ENCODE measurements around the gene LRRC18. TPM values are rescaled to one million over a fixed set of nuclear protein-coding genes. Genes with fewer than 3 reads are reported as not detected.

The LRRC18 gene
- polyA plus RNA-seq, 1 experiment = not detected

DNA sequence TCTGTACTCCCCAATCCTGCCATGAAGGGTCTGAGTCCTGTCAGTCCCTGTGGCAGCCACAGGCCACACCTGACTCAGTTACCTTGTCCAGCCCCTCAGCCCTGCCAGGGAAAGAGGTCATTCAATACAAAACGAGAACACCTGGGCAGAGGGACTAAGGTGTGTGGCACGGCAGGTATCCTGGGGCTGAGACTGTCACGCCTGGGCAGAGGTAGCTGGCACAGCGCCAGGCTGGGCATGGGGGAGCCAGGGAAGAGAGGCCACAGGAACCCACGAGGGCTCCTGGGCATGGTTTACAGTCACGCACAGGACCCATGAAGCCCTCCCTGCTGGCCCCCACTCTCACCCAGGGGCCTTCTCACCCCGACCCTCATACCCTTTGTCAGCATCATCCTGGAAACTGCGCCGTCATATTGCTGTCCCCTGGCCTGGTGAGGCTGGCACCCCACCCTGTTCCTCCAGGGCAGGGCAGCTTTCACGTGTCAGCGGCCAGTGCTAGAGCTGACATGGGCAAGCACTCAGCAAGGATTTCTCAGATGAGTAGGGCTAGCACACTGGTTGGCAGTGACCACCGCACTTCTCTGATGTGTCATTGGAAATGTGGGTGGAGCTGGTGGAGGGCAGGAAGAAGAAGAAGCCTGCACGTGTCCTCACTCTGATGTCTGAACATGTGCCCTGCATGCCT lies 42.7 kb downstream of the LRRC18 start:
- POLR2A ChIA-PET = no interaction called here

DNA sequence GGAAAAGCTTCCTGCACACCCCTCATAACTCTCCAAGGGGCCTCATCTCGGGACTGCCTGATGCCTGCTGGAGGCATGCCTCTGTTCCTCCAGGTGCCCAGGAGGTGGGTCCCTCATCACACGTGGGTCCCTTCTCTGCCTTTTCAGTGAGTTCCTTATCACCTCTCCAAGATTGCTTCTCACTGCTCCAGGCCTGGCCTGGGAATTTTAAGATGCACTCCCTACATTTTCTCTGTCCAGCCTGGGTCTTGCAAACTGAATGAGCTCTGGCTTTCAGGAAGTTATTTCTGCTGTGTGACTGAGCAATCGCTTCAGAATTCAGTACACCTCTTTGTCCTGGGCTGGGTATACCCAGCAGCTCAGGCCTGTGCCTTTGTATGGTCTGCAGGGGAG lies 43.8 kb downstream of the LRRC18 start:
- CTCF ChIA-PET = no interaction called here
- DNase-seq (ENCODE audit: low read depth, low spot score) = no peak
- TF ChIP-seq, protein P1, sequence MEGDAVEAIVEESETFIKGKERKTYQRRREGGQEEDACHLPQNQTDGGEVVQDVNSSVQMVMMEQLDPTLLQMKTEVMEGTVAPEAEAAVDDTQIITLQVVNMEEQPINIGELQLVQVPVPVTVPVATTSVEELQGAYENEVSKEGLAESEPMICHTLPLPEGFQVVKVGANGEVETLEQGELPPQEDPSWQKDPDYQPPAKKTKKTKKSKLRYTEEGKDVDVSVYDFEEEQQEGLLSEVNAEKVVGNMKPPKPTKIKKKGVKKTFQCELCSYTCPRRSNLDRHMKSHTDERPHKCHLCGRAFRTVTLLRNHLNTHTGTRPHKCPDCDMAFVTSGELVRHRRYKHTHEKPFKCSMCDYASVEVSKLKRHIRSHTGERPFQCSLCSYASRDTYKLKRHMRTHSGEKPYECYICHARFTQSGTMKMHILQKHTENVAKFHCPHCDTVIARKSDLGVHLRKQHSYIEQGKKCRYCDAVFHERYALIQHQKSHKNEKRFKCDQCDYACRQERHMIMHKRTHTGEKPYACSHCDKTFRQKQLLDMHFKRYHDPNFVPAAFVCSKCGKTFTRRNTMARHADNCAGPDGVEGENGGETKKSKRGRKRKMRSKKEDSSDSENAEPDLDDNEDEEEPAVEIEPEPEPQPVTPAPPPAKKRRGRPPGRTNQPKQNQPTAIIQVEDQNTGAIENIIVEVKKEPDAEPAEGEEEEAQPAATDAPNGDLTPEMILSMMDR (IDR thresholded peaks at IDR 0.05; ENCODE audit: low read depth, low read length) = no peak
- Histone ChIP-seq H3K4me3 (ENCODE audit: low read depth, low read length) (no peak overlapping the region), H3K27ac (ENCODE audit: low read depth, low read length) (no peak overlapping the region), H3K9me3 (ENCODE audit: control insufficient read depth, insufficient read depth, low read length) (no peaks in the 10 kb centered on the region), H3K27me3 (ENCODE audit: control insufficient read depth, insufficient read depth, low read length) (peaks cover 3% of the 10 kb centered on the region)
- POLR2A ChIA-PET = no interaction called here

More for the DNA sequence above, 42.7 kb downstream of the LRRC18 start:
- DNase-seq (ENCODE audit: low read depth, low spot score) = no peak
- no peak overlapping the region for H3K4me3 ChIP-seq (ENCODE audit: low read depth, low read length)
- no peaks in the 10 kb centered on the region for H3K9me3 ChIP-seq (ENCODE audit: control insufficient read depth, insufficient read depth, low read length)
- no peak overlapping the region for H3K27ac ChIP-seq (ENCODE audit: low read depth, low read length)
- TF ChIP-seq, protein P1 (IDR thresholded peaks at IDR 0.05; ENCODE audit: low read depth, low read length) = no peak
- H3K27me3 ChIP-seq (ENCODE audit: control insufficient read depth, insufficient read depth, low read length) = peaks cover 3% of the 10 kb centered on the region
- CTCF ChIA-PET = no interaction called here

DNA sequence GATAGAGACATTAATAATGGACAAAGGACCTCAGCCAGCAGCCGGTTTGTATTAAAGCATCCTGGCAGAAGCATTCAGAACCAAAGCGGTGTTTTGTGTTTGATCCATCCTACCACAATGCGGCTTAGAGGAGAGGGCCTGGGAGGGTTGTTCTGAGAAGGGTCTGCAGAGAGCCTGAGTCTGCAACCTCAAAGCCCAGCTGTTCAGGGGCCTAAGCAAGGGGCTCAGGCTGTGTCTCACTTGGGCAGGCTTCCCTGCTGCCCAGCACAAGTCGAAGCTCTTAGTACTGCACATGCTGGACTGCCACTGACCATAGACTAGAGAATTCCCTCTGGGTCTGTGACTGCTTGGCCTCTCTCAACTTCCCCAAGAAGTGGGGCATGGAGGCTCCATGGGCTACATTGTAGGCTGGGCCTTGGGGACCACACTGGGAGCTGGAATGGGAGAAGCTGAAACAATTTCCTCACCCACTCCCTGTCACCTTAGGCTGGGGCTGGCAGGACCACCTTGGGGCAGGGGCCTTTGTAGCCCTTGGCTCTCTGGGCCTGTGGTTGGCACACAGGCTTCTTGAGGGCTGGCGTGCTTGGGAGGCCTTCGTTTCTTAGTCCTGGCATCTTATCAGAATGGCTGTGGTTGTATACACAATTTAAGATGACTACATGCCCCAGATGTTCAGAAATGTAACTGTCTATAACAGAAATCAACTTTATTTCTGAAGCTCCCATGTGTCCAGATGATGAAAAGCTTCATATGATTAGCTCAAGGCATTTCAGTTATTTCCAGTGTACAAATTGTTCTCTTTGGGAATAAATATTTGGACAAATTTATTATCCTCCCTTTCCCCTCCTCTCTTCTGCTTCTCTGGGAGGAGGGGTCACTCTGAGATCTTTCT lies 44.5 kb downstream of the LRRC18 start:
- no peak overlapping the region for H3K27ac ChIP-seq (ENCODE audit: low read depth, low read length)
- no peaks in the 10 kb centered on the region for H3K9me3 ChIP-seq (ENCODE audit: control insufficient read depth, insufficient read depth, low read length)
- H3K4me3 ChIP-seq (ENCODE audit: low read depth, low read length) = no peak overlapping the region
- CTCF ChIA-PET = no interaction called here
- POLR2A ChIA-PET = no interaction called here
- TF ChIP-seq, protein P1 (IDR thresholded peaks at IDR 0.05; ENCODE audit: low read depth, low read length) = no peak
- no peak for DNase-seq (ENCODE audit: low read depth, low spot score)
- peaks cover 3% of the 10 kb centered on the region for H3K27me3 ChIP-seq (ENCODE audit: control insufficient read depth, insufficient read depth, low read length)

DNA sequence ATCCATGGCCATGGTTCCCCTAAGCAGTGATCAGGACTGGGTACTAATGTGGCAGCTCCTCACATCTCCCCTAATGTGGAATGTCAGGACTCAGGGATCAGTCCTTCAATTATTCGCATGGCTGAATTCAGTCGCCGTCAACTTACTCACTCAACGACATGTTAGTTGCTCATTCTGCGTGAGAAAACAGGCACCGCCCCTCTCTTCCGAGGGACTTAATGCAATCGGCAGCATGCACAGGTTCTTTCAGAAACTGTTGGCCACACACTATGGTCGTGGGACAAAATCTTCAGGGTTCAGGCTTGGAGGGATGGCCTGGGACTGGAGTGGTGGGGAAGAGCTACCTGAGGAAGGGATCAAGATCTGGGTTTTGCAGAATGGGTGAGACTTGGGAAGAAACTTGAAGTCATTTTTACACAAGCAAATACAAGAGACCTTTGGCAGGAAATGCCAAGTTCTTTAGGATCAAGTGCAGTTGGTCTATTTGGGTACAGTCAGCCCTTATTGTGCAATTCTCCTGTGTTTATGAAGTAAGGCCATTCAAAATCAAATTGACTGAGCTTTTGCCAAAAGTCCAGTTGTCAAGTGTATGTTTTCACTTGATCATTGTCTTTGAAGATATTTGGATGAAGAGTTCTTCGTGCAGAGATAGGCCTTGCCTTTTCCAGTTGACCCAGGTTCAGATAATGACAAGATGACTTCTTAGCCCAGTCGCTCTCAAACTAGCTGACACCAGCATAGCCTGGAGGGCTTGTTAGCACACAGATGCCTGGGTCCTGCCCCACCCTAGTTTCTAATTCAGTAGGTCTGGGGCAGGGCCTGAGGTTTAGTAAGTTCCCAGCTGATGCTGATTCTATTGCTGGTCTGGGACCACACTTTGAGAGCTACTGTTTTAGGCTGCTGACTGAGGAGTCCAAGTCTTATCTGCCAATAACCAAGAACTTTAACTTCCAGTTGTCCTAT lies 48.5 kb downstream of the LRRC18 start:
- TF ChIP-seq, protein P1 (IDR thresholded peaks at IDR 0.05; ENCODE audit: low read depth, low read length) = no peak
- DNase-seq (ENCODE audit: low read depth, low spot score) = no peak

More for the DNA sequence above, 48.5 kb downstream of the LRRC18 start:
- Histone ChIP-seq H3K9me3 (ENCODE audit: control insufficient read depth, insufficient read depth, low read length) (no peaks in the 10 kb centered on the region), H3K4me3 (ENCODE audit: low read depth, low read length) (no peak overlapping the region), H3K27ac (ENCODE audit: low read depth, low read length) (no peak overlapping the region), H3K27me3 (ENCODE audit: control insufficient read depth, insufficient read depth, low read length) (peaks cover 7% of the 10 kb centered on the region)
- CTCF ChIA-PET = no interaction called here
- POLR2A ChIA-PET = no interaction called here
